Measurements from ENCODE around the gene SLCO2A1. TPM values are rescaled to one million over a fixed set of nuclear protein-coding genes. Genes with fewer than 3 reads are reported as not detected.

Gene SLCO2A1
- total RNA-seq, 1 experiment from 2014 or later: not detected

DNA sequence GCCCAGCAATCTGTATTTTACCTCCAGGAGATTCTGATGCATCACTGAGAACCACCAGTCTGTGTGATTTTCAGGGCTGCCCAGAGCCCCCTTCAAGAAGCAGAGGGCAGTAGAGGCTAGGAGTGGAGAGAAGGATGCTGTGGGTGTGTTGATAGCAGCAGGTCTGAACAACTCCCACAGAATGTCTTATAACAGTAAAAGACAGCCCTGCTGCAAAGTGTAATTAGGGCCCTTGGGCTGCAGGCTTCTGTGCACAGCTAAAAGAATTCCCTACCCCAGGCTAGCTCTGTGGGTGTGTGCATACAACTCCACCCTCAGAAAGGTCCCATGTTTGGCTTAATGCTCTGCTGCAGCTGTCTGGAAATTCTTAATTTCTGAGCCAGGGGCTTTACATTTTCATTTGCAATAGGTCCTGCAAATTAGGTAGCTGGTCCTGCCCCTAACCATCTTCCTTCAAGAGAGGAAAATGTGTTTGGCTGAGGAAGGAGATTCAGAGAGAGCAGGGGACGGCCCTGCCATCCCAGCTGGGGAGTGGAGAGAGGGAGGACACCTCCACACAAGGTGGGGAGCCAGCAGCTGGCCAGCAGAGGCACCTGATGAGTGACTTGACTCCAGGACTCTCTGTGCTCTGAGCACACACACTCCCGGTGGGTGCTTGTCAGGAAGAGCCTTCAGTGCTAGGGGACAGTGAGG, 90.8 kb downstream of the SLCO2A1 start:
- Histone ChIP-seq H3K36me3 (ENCODE audit: insufficient read depth, low read length) (no peaks in the 10 kb centered on the region), H3K9me2 (replicated peaks; ENCODE audit: insufficient read depth, low read length) (no peaks in the 10 kb centered on the region), H2AFZ (ENCODE audit: low read length) (no peak overlapping the region), H4K20me1 (ENCODE audit: insufficient read depth, low read depth, low read length) (no peaks in the 10 kb centered on the region), H3K27ac (ENCODE audit: low read length) (no peak overlapping the region), H3K4me1 (ENCODE audit: low read length) (no peaks in the 10 kb centered on the region; the same call in 1 of the 2 replicates), H3K9me3 (ENCODE audit: low read length) (no peaks in the 10 kb centered on the region), H3K9ac (ENCODE audit: low read length) (no peak overlapping the region), H3K79me2 (ENCODE audit: low read length) (no peaks in the 10 kb centered on the region), H3K4me2 (ENCODE audit: low read depth, low read length, poor library complexity, severe bottlenecking) (no peak overlapping the region), H3K4me3 (ENCODE audit: low read length) (no peak overlapping the region), H3K27me3 (ENCODE audit: low read length) (no peaks in the 10 kb centered on the region)
- no peak for DNase-seq

- DNase-seq: no peak
- H3K27ac ChIP-seq (ENCODE audit: low read length): no peak overlapping the region
- H3K9ac ChIP-seq (ENCODE audit: low read length): no peak overlapping the region
- no peak overlapping the region for H2AFZ ChIP-seq (ENCODE audit: low read length)
- no peak overlapping the region for H3K4me3 ChIP-seq (ENCODE audit: low read length)
- no peaks in the 10 kb centered on the region for H3K79me2 ChIP-seq (ENCODE audit: low read length)
- no peaks in the 10 kb centered on the region for H3K9me2 ChIP-seq (replicated peaks; ENCODE audit: insufficient read depth, low read length)
- no peak overlapping the region for H3K4me2 ChIP-seq (ENCODE audit: low read depth, low read length, poor library complexity, severe bottlenecking)
- H3K27me3 ChIP-seq (ENCODE audit: low read length): no peaks in the 10 kb centered on the region
- H3K9me3 ChIP-seq (ENCODE audit: low read length): no peaks in the 10 kb centered on the region
- no peaks in the 10 kb centered on the region for H3K36me3 ChIP-seq (ENCODE audit: insufficient read depth, low read length)
- H4K20me1 ChIP-seq (ENCODE audit: insufficient read depth, low read depth, low read length): no peaks in the 10 kb centered on the region
- H3K4me1 ChIP-seq (ENCODE audit: low read length): no peaks in the 10 kb centered on the region; the same call in 1 of the 2 replicates
Measured at GRCh38 chr3:133937756-133938601, 91.7 kb downstream of the SLCO2A1 start.

GRCh38 chr3:133937061-133937686, 92.6 kb downstream of the SLCO2A1 start:
- Histone ChIP-seq H3K27ac (ENCODE audit: low read length) (no peak overlapping the region), H3K9me2 (replicated peaks; ENCODE audit: insufficient read depth, low read length) (no peaks in the 10 kb centered on the region), H3K27me3 (ENCODE audit: low read length) (no peaks in the 10 kb centered on the region), H4K20me1 (ENCODE audit: insufficient read depth, low read depth, low read length) (no peaks in the 10 kb centered on the region), H3K9me3 (ENCODE audit: low read length) (no peaks in the 10 kb centered on the region), H3K79me2 (ENCODE audit: low read length) (no peaks in the 10 kb centered on the region), H2AFZ (ENCODE audit: low read length) (no peak overlapping the region), H3K4me1 (ENCODE audit: low read length) (no peaks in the 10 kb centered on the region; the same call in 1 of the 2 replicates), H3K4me2 (ENCODE audit: low read depth, low read length, poor library complexity, severe bottlenecking) (no peak overlapping the region), H3K4me3 (ENCODE audit: low read length) (no peak overlapping the region), H3K9ac (ENCODE audit: low read length) (no peak overlapping the region), H3K36me3 (ENCODE audit: insufficient read depth, low read length) (no peaks in the 10 kb centered on the region)
- no peak for DNase-seq

DNA sequence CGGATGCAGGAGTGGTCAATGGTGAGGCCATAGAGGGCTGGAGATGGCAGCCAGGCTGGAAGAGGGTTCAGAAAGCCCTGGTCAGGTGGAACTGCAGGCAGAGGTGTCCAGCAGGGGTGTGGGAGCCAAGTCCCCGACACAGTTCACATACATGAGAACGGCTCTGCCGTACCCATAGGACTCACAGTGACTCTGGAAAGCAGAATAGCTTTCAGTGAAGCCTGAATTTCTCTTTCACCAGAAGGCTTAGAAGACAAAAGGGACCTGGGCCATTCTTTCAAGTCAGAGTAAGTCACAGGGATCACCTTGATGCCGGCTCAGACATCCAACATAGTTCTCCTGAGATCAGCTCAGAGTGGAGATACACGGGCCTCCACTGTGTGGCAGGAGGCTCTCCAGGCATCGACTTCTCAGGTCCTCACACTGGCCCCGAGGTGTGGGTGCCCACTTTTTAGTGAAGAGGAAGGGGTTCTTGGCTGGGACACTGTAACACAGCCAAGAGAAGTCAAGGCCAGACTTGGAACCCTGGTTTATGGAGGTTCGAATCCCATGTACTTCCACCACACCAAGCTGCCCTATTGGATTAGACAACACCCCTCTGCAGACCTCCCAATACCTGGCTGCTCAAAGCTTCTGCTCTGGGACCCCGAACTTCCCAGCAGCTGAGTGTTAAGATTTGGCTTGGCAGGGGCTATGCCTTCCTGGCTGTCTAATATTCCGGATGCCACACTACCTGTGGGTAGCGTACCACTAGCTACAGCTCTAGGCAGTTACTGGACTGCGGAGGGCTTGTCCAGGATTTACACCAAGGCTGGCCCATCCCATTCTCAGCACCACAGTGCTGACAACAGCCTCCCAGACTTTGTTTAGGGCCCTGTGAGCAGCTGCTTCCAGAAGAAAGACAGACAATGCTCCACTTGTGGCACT, 93.6 kb downstream of the SLCO2A1 start:
- Histone ChIP-seq H3K9me3 (ENCODE audit: low read length) (no peaks in the 10 kb centered on the region), H3K79me2 (ENCODE audit: low read length) (no peaks in the 10 kb centered on the region), H3K9me2 (replicated peaks; ENCODE audit: insufficient read depth, low read length) (no peaks in the 10 kb centered on the region), H3K4me3 (ENCODE audit: low read length) (no peak overlapping the region), H3K4me2 (ENCODE audit: low read depth, low read length, poor library complexity, severe bottlenecking) (no peak overlapping the region), H3K4me1 (ENCODE audit: low read length) (no peaks in the 10 kb centered on the region; the same call in 1 of the 2 replicates), H2AFZ (ENCODE audit: low read length) (no peak overlapping the region), H3K9ac (ENCODE audit: low read length) (no peak overlapping the region), H4K20me1 (ENCODE audit: insufficient read depth, low read depth, low read length) (no peaks in the 10 kb centered on the region), H3K27me3 (ENCODE audit: low read length) (no peaks in the 10 kb centered on the region), H3K36me3 (ENCODE audit: insufficient read depth, low read length) (no peaks in the 10 kb centered on the region), H3K27ac (ENCODE audit: low read length) (no peak overlapping the region)
- DNase-seq: no peak

DNA sequence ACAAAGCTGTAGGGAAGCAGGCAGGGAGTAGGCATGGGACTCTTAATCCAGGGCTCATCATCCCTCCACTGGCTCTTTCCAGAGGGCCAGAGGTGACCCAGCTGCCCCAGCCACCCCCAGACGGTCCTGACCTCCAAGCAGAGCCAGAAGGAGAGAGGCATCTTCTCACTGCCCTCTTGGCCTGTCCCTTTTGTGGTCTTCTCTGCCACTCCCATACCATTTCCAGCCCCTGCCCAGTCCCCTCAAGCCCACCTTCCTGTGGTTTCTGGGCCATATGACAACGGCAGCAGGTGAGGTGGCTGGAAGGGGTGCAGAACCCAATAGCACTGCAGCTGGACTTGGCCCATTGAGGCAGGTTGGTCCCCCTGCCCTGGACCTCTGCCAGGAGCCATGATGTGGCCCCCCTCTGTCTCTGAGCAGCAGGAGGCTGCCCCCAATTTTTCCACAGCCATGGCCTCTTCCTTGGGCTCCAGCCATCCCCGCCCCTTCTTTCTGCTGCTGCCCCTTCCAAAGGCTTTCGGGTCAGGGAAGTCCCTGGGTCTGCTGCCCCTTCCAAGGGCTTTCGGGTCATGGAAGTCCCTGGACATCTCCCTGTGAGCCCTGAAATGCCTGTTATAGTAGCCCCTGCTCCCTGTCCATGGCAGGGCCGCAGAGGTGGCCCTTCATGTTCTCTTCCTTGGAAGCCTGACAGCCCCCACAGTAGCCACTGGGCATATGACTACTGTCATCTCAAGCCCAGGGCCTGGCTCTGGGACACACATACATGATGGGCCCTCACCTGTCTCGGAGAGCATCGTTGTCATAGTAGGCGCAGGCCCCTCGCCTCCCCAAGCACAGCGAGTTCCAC, 94.5 kb downstream of the SLCO2A1 start:
- no peaks in the 10 kb centered on the region for H3K9me2 ChIP-seq (replicated peaks; ENCODE audit: insufficient read depth, low read length)
- no peaks in the 10 kb centered on the region for H3K36me3 ChIP-seq (ENCODE audit: insufficient read depth, low read length)
- H3K79me2 ChIP-seq (ENCODE audit: low read length): no peaks in the 10 kb centered on the region
- H3K27me3 ChIP-seq (ENCODE audit: low read length): no peaks in the 10 kb centered on the region
- no peak overlapping the region for H2AFZ ChIP-seq (ENCODE audit: low read length)
- H4K20me1 ChIP-seq (ENCODE audit: insufficient read depth, low read depth, low read length): no peaks in the 10 kb centered on the region
- no peak overlapping the region for H3K27ac ChIP-seq (ENCODE audit: low read length)
- H3K9ac ChIP-seq (ENCODE audit: low read length): no peak overlapping the region
- no peak overlapping the region for H3K4me3 ChIP-seq (ENCODE audit: low read length)
- H3K4me1 ChIP-seq (ENCODE audit: low read length): no peaks in the 10 kb centered on the region; the same call in 1 of the 2 replicates
- H3K9me3 ChIP-seq (ENCODE audit: low read length): no peaks in the 10 kb centered on the region
- H3K4me2 ChIP-seq (ENCODE audit: low read depth, low read length, poor library complexity, severe bottlenecking): no peak overlapping the region
- no peak for DNase-seq

GRCh38 chr3:133934073-133934970, 95.4 kb downstream of the SLCO2A1 start:
- H2AFZ ChIP-seq (ENCODE audit: low read length): no peak overlapping the region
- H3K4me2 ChIP-seq (ENCODE audit: low read depth, low read length, poor library complexity, severe bottlenecking): no peak overlapping the region
- H3K9ac ChIP-seq (ENCODE audit: low read length): no peak overlapping the region

More at GRCh38 chr3:133934073-133934970, 95.4 kb downstream of the SLCO2A1 start:
- no peaks in the 10 kb centered on the region for H3K9me2 ChIP-seq (replicated peaks; ENCODE audit: insufficient read depth, low read length)
- H3K4me1 ChIP-seq (ENCODE audit: low read length): no peaks in the 10 kb centered on the region; the same call in 1 of the 2 replicates
- no peaks in the 10 kb centered on the region for H3K9me3 ChIP-seq (ENCODE audit: low read length)
- no peaks in the 10 kb centered on the region for H3K79me2 ChIP-seq (ENCODE audit: low read length)
- DNase-seq: no peak
- no peak overlapping the region for H3K27ac ChIP-seq (ENCODE audit: low read length)
- H3K36me3 ChIP-seq (ENCODE audit: insufficient read depth, low read length): no peaks in the 10 kb centered on the region
- H3K27me3 ChIP-seq (ENCODE audit: low read length): no peaks in the 10 kb centered on the region
- H4K20me1 ChIP-seq (ENCODE audit: insufficient read depth, low read depth, low read length): no peaks in the 10 kb centered on the region
- H3K4me3 ChIP-seq (ENCODE audit: low read length): no peak overlapping the region
